PC-9 (cell line): ENCODE results near the gene PPARA. TPM values are rescaled to one million over a fixed set of nuclear protein-coding genes. Genes with fewer than 3 reads are reported as not detected.

Source experiments
- Bru-seq: library from RNA; stranded (reverse); fragments of 400-500 nt; gene quantifications from one replicate; lab custom pipeline; 2021; lab: Mats Ljungman, UMichigan
- BruChase-seq, 2 experiments: library from RNA; stranded (reverse); fragments of 400-500 nt; gene quantifications; one replicate each; lab custom pipeline; 2021; lab: Mats Ljungman, UMichigan
- BruUV-seq: library from RNA; stranded (reverse); fragments of 400-500 nt; replicated peaks from 2 replicates; lab custom pipeline; 2021; lab: Mats Ljungman, UMichigan
- CTCF ChIA-PET: fragments of 300-600 bp; sonication (Branson Sonifier 250); formaldehyde crosslinking; loops from one replicate; lab custom pipeline; 2022; ENCODE audit warnings: antibody characterized with exemption; lab: Charles Lee
- POLR2A ChIA-PET: fragments of 300-600 bp; sonication (Branson Sonifier 250); formaldehyde crosslinking; loops from one replicate; lab custom pipeline; 2022; ENCODE audit warnings: antibody characterized with exemption; ENCODE audit not compliant: unreplicated experiment; lab: Charles Lee
- DNase-seq, 2 experiments: peaks; one replicate each; pipeline versions ENCODE4 v3.0.0 to v3.0.0-alpha.2; 2015 to 2022; ENCODE audit warnings: mixed read lengths in 1 of 2
- H2AFZ ChIP-seq: fragments of 200-600 bp; sonication (generic); 2 replicates; pipeline ENCODE4 v1.8.1; 2017; ENCODE audit warnings: antibody characterized with exemption
- H3F3A ChIP-seq: fragments of 200-600 bp; sonication (generic); 2 replicates; pipeline ENCODE4 v1.8.1; 2017; ENCODE audit warnings: antibody characterized with exemption, mild to moderate bottlenecking, low read depth; ENCODE audit not compliant: insufficient read depth
- H3K27ac ChIP-seq: fragments of 200-600 bp; sonication (generic); 2 replicates; pipeline ENCODE4 v1.6.1; 2016; ENCODE audit warnings: mixed run types
- H3K27me3 ChIP-seq: fragments of 200-600 bp; sonication (generic); 2 replicates; pipeline ENCODE4 v1.6.1; 2016; ENCODE audit warnings: low read depth, mixed run types; ENCODE audit not compliant: insufficient read depth
- H3K36me3 ChIP-seq: fragments of 200-600 bp; sonication (generic); 2 replicates; pipeline ENCODE4 v1.6.1; 2016; ENCODE audit warnings: low read depth, mixed run types
- H3K4me1 ChIP-seq: fragments of 200-600 bp; sonication (generic); replicated peaks from 2 replicates; pipeline ENCODE4 v1.6.1; 2016; ENCODE audit warnings: mixed run types; ENCODE audit not compliant: insufficient read depth
- H3K4me2 ChIP-seq: fragments of 200-600 bp; sonication (generic); 2 replicates; pipeline ENCODE4 v1.6.1; 2017; ENCODE audit warnings: mixed run types
- H3K4me3 ChIP-seq: fragments of 200-600 bp; sonication (generic); 2 replicates; pipeline ENCODE4 v1.6.1; 2016; ENCODE audit warnings: mixed run types
- H3K79me2 ChIP-seq: fragments of 200-600 bp; sonication (generic); 2 replicates; pipeline ENCODE4 v1.6.1; 2017; ENCODE audit warnings: low read depth, mixed run types
- H3K9me2 ChIP-seq: fragments of 200-600 bp; sonication (generic); 2 replicates; pipeline ENCODE4 v1.8.1; 2017; ENCODE audit warnings: mild to moderate bottlenecking; ENCODE audit not compliant: insufficient read depth
- H3K9me3 ChIP-seq: fragments of 200-600 bp; sonication (generic); 2 replicates; pipeline ENCODE4 v1.8.1; 2016; ENCODE audit warnings: low read depth; ENCODE audit not compliant: insufficient read depth
- H4K20me1 ChIP-seq: fragments of 200-600 bp; sonication (generic); 2 replicates; pipeline ENCODE4 v1.8.1; 2017; ENCODE audit not compliant: insufficient read depth
- EZH2 ChIP-seq: fragments of 200-600 bp; sonication (generic); IDR thresholded peaks from 2 replicates; pipeline ENCODE4 v1.8.0; 2017; ENCODE audit warnings: antibody characterized with exemption, low read depth
- intact Hi-C: fragments of 100-400 bp; cut with micrococcal nuclease; formaldehyde crosslinking; loops from one replicate; pipeline ENCODE4 v1.10.0; 2022; ENCODE audit not compliant: unreplicated experiment
- long read RNA-seq: library from polyadenylated mRNA; stranded (forward); transcript quantifications from one replicate; pipeline ENCODE4 v2.0.0, GENCODE V29; 2022
- total RNA-seq: library from RNA; stranded (reverse); gene quantifications from 2 replicates; pipeline ENCODE4 v1.2.3, GENCODE V29; 2021
- TF ChIP-seq, protein P1 (sequence below): fragments of 200-600 bp; sonication (generic); conservative IDR thresholded peaks from 2 replicates; pipeline ENCODE4 v1.6.1; 2017; ENCODE audit warnings: mixed run types, antibody characterized with exemption, mild to moderate bottlenecking, moderate library complexity

Gene PPARA
- 43.9 and 48.7 TPM in 2 replicates for total RNA-seq
- Bru-seq, nascent RNA, result percentile 70 among the genes with signal in this experiment
- BruChase-seq, experiment 1, labeled RNA remaining after a 2-hour chase, result percentile 71 among the genes with signal in this experiment
- BruChase-seq, experiment 2, labeled RNA remaining after a 6-hour chase, result percentile 78 among the genes with signal in this experiment
- long read RNA-seq, full-length matches to known transcripts, result 3 of 20 reads
- long read RNA-seq, partial matches to known transcripts, result 1 of 20 reads
- long read RNA-seq, other reads (novel, unspliced or antisense), result 16 of 20 reads

DNA sequence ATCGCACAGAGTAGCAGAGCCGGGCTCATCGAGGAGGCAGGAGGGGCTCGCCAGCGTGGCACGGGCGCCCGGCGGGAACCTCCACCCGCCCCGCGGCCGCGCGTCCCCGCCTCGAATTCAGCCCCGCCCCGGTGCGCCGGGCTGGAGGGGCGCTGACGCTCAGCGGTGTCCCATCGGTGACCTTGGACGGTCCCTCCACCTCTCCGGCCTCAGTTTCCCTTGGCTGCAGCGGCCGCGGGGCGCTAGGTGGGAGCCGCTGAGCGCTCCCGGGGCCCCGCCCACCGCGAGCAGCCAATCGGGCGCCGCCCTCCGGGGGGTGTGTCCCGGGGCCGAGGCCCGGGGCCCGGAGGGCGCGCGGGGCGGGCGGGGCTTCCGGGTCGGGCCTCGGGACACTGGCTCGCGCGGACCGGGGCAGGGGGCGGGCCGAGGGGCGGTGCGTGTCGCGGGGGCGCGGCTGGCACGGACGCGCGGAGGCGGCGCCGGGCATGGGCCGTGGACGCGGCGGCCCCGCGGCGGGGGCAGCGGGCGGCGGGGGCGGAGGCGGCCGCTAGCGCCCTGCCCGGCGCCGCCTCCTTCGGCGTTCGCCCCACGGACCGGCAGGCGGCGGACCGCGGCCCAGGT lies at the start of gene PPARA:
Gene PPARA (plus strand): TSS at position 493 of the 621 bp plus-strand sequence. CDS start 47,858 bp downstream, outside the sequence.
- H3K9me2 ChIP-seq, result no peaks in the 10 kb centered on the region
- 0 out of 2 replicates have a peak, but pooled peaks cover 5% of the 10 kb centered on the region for H3K79me2 ChIP-seq
- H3K4me2 ChIP-seq, result peak within 1 kb of the TSS; percentile 93
- no peak within 1 kb of the TSS for H3K27ac ChIP-seq
- POLR2A ChIA-PET, result interaction anchor here (0.7 kb wide), 1 partner anchor 76 kb away, joined by 8 read pairs; no protein-coding TSS in a partner anchor
- peak within 1 kb of the TSS; percentile 98 for H2AFZ ChIP-seq
- no peaks in the 10 kb centered on the region for H3K36me3 ChIP-seq
- H3K4me1 ChIP-seq, result peaks cover 20% of the 10 kb centered on the region
- peak; percentile 45 to 94 for DNase-seq
- H3K27me3 ChIP-seq, result peaks cover 7% of the 10 kb centered on the region; the same call in 1 of the 2 replicates
- no peaks in the 10 kb centered on the region for H3K9me3 ChIP-seq
- H3F3A ChIP-seq, result peaks cover 24% of the 10 kb centered on the region; the same call in 1 of the 2 replicates
- no peak for TF ChIP-seq EZH2
- TF ChIP-seq, protein P1, sequence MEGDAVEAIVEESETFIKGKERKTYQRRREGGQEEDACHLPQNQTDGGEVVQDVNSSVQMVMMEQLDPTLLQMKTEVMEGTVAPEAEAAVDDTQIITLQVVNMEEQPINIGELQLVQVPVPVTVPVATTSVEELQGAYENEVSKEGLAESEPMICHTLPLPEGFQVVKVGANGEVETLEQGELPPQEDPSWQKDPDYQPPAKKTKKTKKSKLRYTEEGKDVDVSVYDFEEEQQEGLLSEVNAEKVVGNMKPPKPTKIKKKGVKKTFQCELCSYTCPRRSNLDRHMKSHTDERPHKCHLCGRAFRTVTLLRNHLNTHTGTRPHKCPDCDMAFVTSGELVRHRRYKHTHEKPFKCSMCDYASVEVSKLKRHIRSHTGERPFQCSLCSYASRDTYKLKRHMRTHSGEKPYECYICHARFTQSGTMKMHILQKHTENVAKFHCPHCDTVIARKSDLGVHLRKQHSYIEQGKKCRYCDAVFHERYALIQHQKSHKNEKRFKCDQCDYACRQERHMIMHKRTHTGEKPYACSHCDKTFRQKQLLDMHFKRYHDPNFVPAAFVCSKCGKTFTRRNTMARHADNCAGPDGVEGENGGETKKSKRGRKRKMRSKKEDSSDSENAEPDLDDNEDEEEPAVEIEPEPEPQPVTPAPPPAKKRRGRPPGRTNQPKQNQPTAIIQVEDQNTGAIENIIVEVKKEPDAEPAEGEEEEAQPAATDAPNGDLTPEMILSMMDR, result no peak
- H3K4me3 ChIP-seq, result peak within 1 kb of the TSS; percentile 90
- BruUV-seq, result no TSS peak
- intact Hi-C loops, result loop anchor here (2.0 to 10.0 kb wide), 2 partner anchors 85 to 147 kb away; partner anchors contain the start of gene GTSE1
- CTCF ChIA-PET, result no interaction called here
- H4K20me1 ChIP-seq, result peaks cover 5% of the 10 kb centered on the region; the same call in 1 of the 2 replicates

DNA sequence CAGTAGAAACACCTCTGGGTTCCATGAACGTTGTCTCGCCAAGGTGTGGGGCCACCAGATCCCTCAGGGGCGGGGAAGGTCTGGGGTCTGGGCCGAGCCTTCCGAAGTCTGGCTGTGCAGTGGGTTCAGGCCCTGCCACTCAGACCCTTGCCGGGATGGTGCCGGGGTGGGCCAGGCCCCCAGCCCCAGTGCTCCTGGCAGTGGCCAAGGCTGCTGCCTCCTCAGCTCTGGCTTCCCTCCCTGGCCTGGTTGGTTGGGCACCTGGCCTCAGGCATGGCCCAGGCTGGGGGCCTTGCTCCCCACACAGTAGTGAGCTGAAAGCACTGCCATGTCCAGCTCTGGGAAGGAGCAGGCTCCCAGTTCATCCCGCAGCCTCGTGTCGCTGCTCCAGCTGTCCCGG lies 48.2 kb upstream of the PPARA start:
- H3K27ac ChIP-seq, result no peak overlapping the region
- no peak overlapping the region for H3K4me3 ChIP-seq
- peaks cover 7% of the 10 kb centered on the region for H4K20me1 ChIP-seq
- no peaks in the 10 kb centered on the region for H3K9me3 ChIP-seq
- no peaks in the 10 kb centered on the region for H3K4me1 ChIP-seq
- H3K36me3 ChIP-seq, result no peaks in the 10 kb centered on the region; the same call in 1 of the 2 replicates
- TF ChIP-seq EZH2, result no peak
- TF ChIP-seq, protein P1, result no peak
- no peak for DNase-seq
- H3F3A ChIP-seq, result peaks cover 4% of the 10 kb centered on the region
- no peaks in the 10 kb centered on the region for H3K27me3 ChIP-seq
- intact Hi-C loops, result no loop called here
- ChIA-PET CTCF (no interaction called here), POLR2A (interaction anchor here (0.6 kb wide), 1 partner anchor 28 kb away, joined by 4 read pairs; no protein-coding TSS in a partner anchor)
- no peak overlapping the region for H3K4me2 ChIP-seq
- H3K79me2 ChIP-seq, result no peaks in the 10 kb centered on the region
- BruUV-seq, result no TSS peak
- no peak overlapping the region for H2AFZ ChIP-seq
- no peaks in the 10 kb centered on the region for H3K9me2 ChIP-seq

- intact Hi-C loops, result no loop called here
- no peaks in the 10 kb centered on the region for H3K4me1 ChIP-seq
- peaks cover 5% of the 10 kb centered on the region; the same call in 1 of the 2 replicates for H4K20me1 ChIP-seq
- DNase-seq, result no peak
- no peak overlapping the region for H3K27ac ChIP-seq
- no peak overlapping the region for H3K4me3 ChIP-seq
- H3K4me2 ChIP-seq, result no peak overlapping the region
- H3K36me3 ChIP-seq, result no peaks in the 10 kb centered on the region; the same call in 1 of the 2 replicates
- CTCF ChIA-PET, result no interaction called here
- POLR2A ChIA-PET, result interaction anchor here (0.6 kb wide), 1 partner anchor 29 kb away, joined by 4 read pairs; no protein-coding TSS in a partner anchor
- H3K79me2 ChIP-seq, result no peaks in the 10 kb centered on the region
- H3K9me3 ChIP-seq, result no peaks in the 10 kb centered on the region
- H2AFZ ChIP-seq, result no peak overlapping the region
- H3K9me2 ChIP-seq, result no peaks in the 10 kb centered on the region
- no TSS peak for BruUV-seq
- H3K27me3 ChIP-seq, result no peaks in the 10 kb centered on the region
- TF ChIP-seq, protein P1, result no peak
- TF ChIP-seq EZH2, result no peak
- H3F3A ChIP-seq, result peaks cover 10% of the 10 kb centered on the region
Measured at GRCh38 chr22:46102752-46103151, 47.6 kb upstream of the PPARA start.
